BE2C (cell line): ENCODE measurements around the gene TKFC.

ENCODE experiments used
- DNase-seq: peaks from one replicate; pipeline ENCODE4 v3.0.0-alpha.2; 2020
- H3K27me3 ChIP-seq: fragments of 250-450 bp; sonication (Bioruptor Pico); 2 replicates; pipeline ENCODE4 v1.5.1; 2020; ENCODE audit warnings: mild to moderate bottlenecking
- H3K36me3 ChIP-seq: fragments of 250-450 bp; sonication (Bioruptor Pico); 2 replicates; pipeline ENCODE4 v1.5.1; 2020; ENCODE audit warnings: mild to moderate bottlenecking
- H3K4me1 ChIP-seq: fragments of 250-450 bp; sonication (Bioruptor Pico); 2 replicates; pipeline ENCODE4 v1.5.1; 2020
- H3K4me3 ChIP-seq: 2 replicates; pipeline ENCODE4 v1.5.1; 2011; ENCODE audit warnings: low read depth, low read length
- H3K9me3 ChIP-seq: fragments of 250-450 bp; sonication (Bioruptor Pico); 2 replicates; pipeline ENCODE4 v1.5.1; 2020
- CTCF ChIP-seq: IDR thresholded peaks from 2 replicates; pipeline ENCODE4 v1.5.1; 2012; ENCODE audit warnings: mild to moderate bottlenecking, low read depth, low read length

The TKFC gene

GRCh38 chr11:61334434-61335354, 1.7 kb downstream of the TKFC start:
- Histone ChIP-seq H3K4me3 (no peak overlapping the region), H3K9me3 (no peaks in the 10 kb centered on the region), H3K27me3 (no peaks in the 10 kb centered on the region), H3K4me1 (no peaks in the 10 kb centered on the region; the same call in 1 of the 2 replicates), H3K36me3 (no peaks in the 10 kb centered on the region)
- no peak for TF ChIP-seq CTCF
- no peak for DNase-seq

- TF ChIP-seq CTCF, result no peak
- H3K9me3 ChIP-seq, result no peaks in the 10 kb centered on the region
- H3K4me1 ChIP-seq, result no peaks in the 10 kb centered on the region; the same call in 1 of the 2 replicates
- H3K4me3 ChIP-seq, result no peak overlapping the region
- H3K27me3 ChIP-seq, result no peaks in the 10 kb centered on the region
- DNase-seq, result no peak
- H3K36me3 ChIP-seq, result no peaks in the 10 kb centered on the region
Measured at GRCh38 chr11:61335355-61335710, 2.3 kb downstream of the TKFC start.

- no peaks in the 10 kb centered on the region for H3K9me3 ChIP-seq
- H3K27me3 ChIP-seq, result no peaks in the 10 kb centered on the region
- peak; percentile 77 for DNase-seq
- peak; percentile 86 for TF ChIP-seq CTCF
- H3K4me3 ChIP-seq, result no peak overlapping the region
- no peaks in the 10 kb centered on the region for H3K36me3 ChIP-seq
- H3K4me1 ChIP-seq, result no peaks in the 10 kb centered on the region; the same call in 1 of the 2 replicates
Measured at GRCh38 chr11:61336171-61336935, 3.3 kb downstream of the TKFC start.

- H3K27me3 ChIP-seq, result no peaks in the 10 kb centered on the region
- no peaks in the 10 kb centered on the region; the same call in 1 of the 2 replicates for H3K4me1 ChIP-seq
- DNase-seq, result no peak
- no peak for TF ChIP-seq CTCF
- no peaks in the 10 kb centered on the region for H3K9me3 ChIP-seq
- no peaks in the 10 kb centered on the region for H3K36me3 ChIP-seq
- no peak overlapping the region for H3K4me3 ChIP-seq
Measured at GRCh38 chr11:61337706-61338470, 4.9 kb downstream of the TKFC start.

GRCh38 chr11:61338783-61339489, 5.9 kb downstream of the TKFC start:
- H3K27me3 ChIP-seq, result no peaks in the 10 kb centered on the region
- no peak for TF ChIP-seq CTCF
- no peaks in the 10 kb centered on the region for H3K36me3 ChIP-seq
- no peak for DNase-seq
- H3K4me3 ChIP-seq, result no peak overlapping the region
- H3K4me1 ChIP-seq, result no peaks in the 10 kb centered on the region; the same call in 1 of the 2 replicates
- H3K9me3 ChIP-seq, result no peaks in the 10 kb centered on the region
